Effector memory CD4-positive, alpha-beta T cell (primary cell): ENCODE results near the gene SMS.

Experiments
- DNase-seq, 3 donors: peaks; one replicate each; pipeline ENCODE4 v3.0.0-alpha.2; 2020
- H3K27ac ChIP-seq: 2 replicates; pipeline ENCODE4 v1.7.0; 2013; ENCODE audit warnings: mild to moderate bottlenecking, low read length, moderate library complexity; ENCODE audit not compliant: insufficient read depth, poor library complexity, severe bottlenecking
- H3K27me3 ChIP-seq: replicated peaks from 2 replicates; pipeline ENCODE4 v1.7.0; 2013; ENCODE audit warnings: mild to moderate bottlenecking, low read length; ENCODE audit not compliant: insufficient read depth, control insufficient read depth, poor library complexity, severe bottlenecking
- H3K36me3 ChIP-seq: 2 replicates; pipeline ENCODE4 v1.7.0; 2013; ENCODE audit warnings: mild to moderate bottlenecking, low read length, moderate library complexity; ENCODE audit not compliant: control insufficient read depth, insufficient read depth
- H3K4me1 ChIP-seq: 2 replicates; pipeline ENCODE4 v1.7.0; 2013; ENCODE audit warnings: low read length, mild to moderate bottlenecking; ENCODE audit not compliant: control insufficient read depth, insufficient read depth, poor library complexity, severe bottlenecking
- H3K4me3 ChIP-seq: 2 replicates; pipeline ENCODE4 v1.7.0; 2013; ENCODE audit warnings: low read length, low read depth, mild to moderate bottlenecking; ENCODE audit not compliant: insufficient read depth, poor library complexity, severe bottlenecking
- H3K9me3 ChIP-seq: 2 replicates; pipeline ENCODE4 v1.7.0; 2013; ENCODE audit warnings: mild to moderate bottlenecking, low read length, moderate library complexity; ENCODE audit not compliant: control insufficient read depth

Gene SMS

DNA sequence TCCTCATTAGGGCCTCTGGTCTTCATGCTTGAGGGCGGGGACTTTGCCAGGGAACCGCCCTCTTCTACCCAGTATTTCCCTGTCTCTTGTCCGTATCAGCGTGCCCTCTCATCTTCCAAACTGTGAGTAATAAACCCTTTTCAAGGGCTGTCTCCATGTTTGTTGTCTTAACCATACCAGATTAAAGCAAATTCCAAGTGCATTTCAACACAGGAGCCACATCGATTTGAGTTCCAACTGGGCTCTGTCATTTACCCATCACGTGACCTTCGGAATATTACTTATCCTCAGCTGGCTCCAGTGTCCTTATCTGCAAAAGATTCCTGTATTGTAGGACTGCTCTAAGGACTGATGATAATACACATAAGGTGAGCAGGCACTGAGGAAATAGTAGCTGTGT, 85.2 kb downstream of the SMS start:
- H3K9me3 ChIP-seq: no peaks in the 10 kb centered on the region
- H3K27me3 ChIP-seq: no peaks in the 10 kb centered on the region
- H3K27ac ChIP-seq: no peak overlapping the region
- DNase-seq: no peak
- no peak overlapping the region for H3K4me3 ChIP-seq
- H3K4me1 ChIP-seq: no peaks in the 10 kb centered on the region
- no peaks in the 10 kb centered on the region for H3K36me3 ChIP-seq

DNA sequence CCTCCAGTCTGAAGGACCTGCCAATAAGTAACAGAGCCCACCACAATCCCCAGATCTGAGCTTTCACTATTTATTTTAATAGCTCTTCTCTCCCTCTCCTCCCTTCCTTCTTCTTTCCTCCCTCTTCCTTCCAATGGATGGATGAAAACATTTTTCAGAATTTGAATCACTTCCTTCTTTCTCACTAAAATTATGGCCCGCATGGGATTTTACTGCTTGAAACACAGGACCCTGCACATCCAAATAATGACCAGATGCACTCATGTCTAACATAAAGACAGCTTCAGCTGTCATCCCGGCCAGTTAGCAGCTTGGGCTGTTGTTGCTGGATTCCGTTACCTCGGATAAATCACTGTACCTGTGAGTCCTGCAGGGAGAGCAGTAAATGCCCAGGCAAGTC, 86.2 kb downstream of the SMS start:
- Histone ChIP-seq H3K27me3 (no peaks in the 10 kb centered on the region), H3K4me3 (no peak overlapping the region)
- DNase-seq: no peak

DNA sequence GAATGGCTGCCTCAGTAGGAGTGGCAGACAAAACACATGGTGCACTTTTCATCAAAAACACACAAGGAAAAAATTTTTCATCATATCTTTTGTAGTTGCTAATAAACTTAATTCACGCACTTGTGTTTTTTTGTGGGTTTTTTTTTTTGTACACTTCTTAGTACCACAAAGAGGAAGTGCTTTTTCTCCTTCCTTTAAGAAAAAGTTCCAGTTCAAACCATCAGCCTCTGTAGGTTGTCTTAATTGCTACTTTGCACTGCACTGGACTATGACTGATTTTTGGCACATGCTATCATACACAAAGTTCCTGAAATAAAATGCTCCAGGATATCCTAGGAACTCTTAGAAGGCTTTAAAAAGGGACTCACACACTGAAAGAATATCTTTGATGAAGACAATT, 91.6 kb downstream of the SMS start, which contains the start of gene PHEX:
TSS of gene PHEX (plus strand) at position 242 of the 400 bp plus-strand sequence. CDS start 681 bp downstream, outside the sequence.
- Histone ChIP-seq H3K9me3 (no peaks in the 10 kb centered on the region), H3K4me3 (no peak within 1 kb of the TSS), H3K4me1 (no peaks in the 10 kb centered on the region), H3K36me3 (no peaks in the 10 kb centered on the region), H3K27ac (no peak within 1 kb of the TSS), H3K27me3 (no peaks in the 10 kb centered on the region)
- no peak for DNase-seq

More for the DNA sequence above, 86.2 kb downstream of the SMS start:
- Histone ChIP-seq H3K36me3 (no peaks in the 10 kb centered on the region), H3K4me1 (no peaks in the 10 kb centered on the region), H3K27ac (no peak overlapping the region), H3K9me3 (no peaks in the 10 kb centered on the region)

DNA sequence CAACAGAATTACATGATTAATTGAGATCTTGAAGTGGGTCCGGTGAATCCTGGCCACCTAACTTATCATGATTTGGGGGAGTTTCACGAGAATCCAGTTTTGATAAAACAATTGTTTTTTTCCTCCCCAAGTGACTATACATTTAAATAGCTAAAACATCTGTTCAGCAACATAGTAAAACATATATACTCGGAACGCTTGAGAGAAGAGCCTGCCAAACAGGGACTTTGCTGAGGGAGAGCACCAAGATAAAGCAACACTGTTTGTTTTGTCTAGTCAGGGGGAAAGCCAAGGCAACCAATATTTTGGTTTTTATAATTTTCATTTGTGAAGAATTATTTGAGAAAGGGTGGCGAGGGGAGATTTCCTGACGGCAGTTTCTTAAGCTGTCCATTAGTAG, 92.0 kb downstream of the SMS start:
- H3K27me3 ChIP-seq: no peaks in the 10 kb centered on the region
- H3K4me3 ChIP-seq: no peak overlapping the region
- no peaks in the 10 kb centered on the region for H3K9me3 ChIP-seq
- H3K36me3 ChIP-seq: no peaks in the 10 kb centered on the region
- no peaks in the 10 kb centered on the region for H3K4me1 ChIP-seq
- no peak for DNase-seq
- no peak overlapping the region for H3K27ac ChIP-seq

DNA sequence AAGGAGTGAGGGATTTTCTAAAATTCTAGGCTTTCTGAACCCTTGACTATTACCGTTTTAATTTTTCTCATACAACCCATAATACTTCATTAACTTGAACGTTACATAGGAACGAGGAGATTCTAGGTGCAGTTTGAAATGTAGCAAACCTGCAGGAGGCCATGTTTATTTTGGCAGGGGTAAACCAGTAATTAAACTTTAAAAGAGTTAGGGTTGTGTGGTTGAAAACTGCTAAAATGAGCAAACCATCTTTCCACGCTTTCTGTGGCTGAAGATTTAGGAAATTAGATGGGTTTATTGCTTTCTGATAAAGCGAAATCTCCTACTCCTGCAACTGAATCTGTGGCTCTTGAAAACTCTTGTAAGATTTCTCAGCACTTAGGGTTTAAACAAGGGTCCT, 93.3 kb downstream of the SMS start:
- Histone ChIP-seq H3K36me3 (no peaks in the 10 kb centered on the region), H3K4me3 (no peak overlapping the region), H3K9me3 (no peaks in the 10 kb centered on the region), H3K27ac (no peak overlapping the region), H3K27me3 (no peaks in the 10 kb centered on the region), H3K4me1 (no peaks in the 10 kb centered on the region)
- no peak for DNase-seq

DNA sequence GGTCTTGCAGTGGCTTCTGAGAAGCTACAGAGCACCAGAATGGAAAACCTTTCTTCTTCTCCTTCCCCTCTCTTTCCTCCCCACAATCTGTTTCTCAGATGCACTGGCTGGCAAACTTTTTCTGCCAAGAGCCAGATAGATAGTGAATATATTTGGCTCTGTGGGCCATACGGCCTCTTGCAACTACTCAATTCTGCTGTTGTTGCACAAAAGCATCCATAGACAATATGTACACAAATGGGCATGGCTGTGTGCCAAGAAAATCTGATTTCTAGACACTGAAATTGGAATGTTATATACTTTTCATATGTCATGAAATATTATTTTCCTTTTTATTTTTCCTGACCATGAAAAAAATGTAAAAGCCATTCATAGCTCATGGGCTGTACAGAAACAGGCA, 94.7 kb downstream of the SMS start:
- H3K4me3 ChIP-seq: no peak overlapping the region

DNA sequence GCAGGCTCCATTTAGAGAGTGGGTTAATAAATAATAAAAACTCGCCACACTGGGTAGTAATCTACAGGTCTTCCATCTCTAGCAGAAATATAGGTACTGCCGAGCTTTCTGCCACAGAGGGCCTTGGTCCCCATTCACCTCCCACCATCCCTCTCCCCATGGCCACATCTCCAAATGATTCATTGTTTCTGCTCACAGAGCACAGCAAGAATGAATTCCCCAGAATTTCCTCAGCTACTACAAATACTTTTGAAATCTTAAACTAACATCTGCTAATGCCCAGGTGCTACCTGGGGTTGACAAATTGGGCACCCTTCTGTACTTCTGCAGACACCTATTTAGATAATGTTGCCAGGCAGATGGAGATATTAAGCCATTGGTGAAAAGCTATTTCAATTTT, 96.7 kb downstream of the SMS start:
- DNase-seq: no peak
- Histone ChIP-seq H3K27ac (no peak overlapping the region), H3K9me3 (no peaks in the 10 kb centered on the region), H3K36me3 (no peaks in the 10 kb centered on the region), H3K4me3 (no peak overlapping the region), H3K27me3 (no peaks in the 10 kb centered on the region), H3K4me1 (no peaks in the 10 kb centered on the region)

More for the DNA sequence above, 94.7 kb downstream of the SMS start:
- no peaks in the 10 kb centered on the region for H3K36me3 ChIP-seq
- DNase-seq: no peak
- H3K27ac ChIP-seq: no peak overlapping the region
- no peaks in the 10 kb centered on the region for H3K4me1 ChIP-seq
- no peaks in the 10 kb centered on the region for H3K27me3 ChIP-seq
- H3K9me3 ChIP-seq: no peaks in the 10 kb centered on the region

DNA sequence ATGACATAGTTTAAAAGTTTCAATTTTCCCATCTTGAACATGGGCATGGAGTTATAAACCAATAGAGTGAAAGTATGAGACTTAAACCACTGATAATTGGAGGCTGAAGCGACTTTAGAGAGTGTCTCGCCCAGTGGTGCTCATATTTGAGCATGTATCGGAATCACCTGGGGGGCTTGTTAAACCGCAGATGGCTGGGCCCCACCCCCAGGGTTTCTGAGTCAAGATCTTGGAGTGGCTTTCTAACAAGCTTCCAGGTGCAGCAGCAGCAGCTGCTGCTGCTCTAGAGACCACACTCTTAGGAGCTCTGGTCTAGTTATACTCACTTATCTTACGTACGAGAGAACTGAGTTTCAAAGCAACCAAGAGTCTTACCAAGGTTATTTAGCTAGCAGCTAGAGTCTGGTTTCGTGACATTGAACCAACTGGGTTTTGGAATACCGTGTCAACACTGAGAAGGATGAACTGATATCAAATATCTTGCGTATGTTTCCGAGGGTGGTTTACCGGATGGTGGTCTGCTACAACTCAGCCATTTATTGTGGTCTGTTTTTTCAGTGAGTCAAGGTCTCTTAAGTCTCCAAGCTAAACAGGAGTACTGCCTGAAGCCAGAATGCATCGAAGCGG, 97.5 kb downstream of the SMS start:
- H3K27ac ChIP-seq: no peak overlapping the region
- no peaks in the 10 kb centered on the region for H3K9me3 ChIP-seq
- no peak overlapping the region for H3K4me3 ChIP-seq
- no peak for DNase-seq
- no peaks in the 10 kb centered on the region for H3K36me3 ChIP-seq
- no peaks in the 10 kb centered on the region for H3K27me3 ChIP-seq
- H3K4me1 ChIP-seq: no peaks in the 10 kb centered on the region

DNA sequence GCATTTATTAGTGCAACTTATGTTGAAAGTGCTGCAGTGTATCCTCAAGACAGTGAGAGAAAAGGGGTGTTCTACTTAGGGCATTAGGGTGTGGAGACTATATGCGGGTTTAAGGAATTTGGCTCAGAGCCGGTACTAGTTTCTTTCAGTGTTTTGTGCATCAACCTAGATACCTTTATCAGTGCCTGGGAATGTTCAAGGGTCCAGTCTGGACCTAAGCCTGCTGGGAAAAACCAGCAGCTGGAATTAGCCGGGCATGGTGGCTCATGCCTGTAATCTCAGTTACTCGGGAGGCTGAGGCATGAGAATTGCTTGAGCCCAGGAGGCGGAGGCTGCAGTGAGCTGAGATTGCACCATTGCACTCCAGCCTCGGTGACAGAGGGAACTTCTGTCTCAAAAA, 99.0 kb downstream of the SMS start:
- Histone ChIP-seq H3K9me3 (no peaks in the 10 kb centered on the region), H3K4me3 (no peak overlapping the region), H3K27me3 (no peaks in the 10 kb centered on the region), H3K27ac (no peak overlapping the region), H3K36me3 (no peaks in the 10 kb centered on the region), H3K4me1 (no peaks in the 10 kb centered on the region)
- no peak for DNase-seq

DNA sequence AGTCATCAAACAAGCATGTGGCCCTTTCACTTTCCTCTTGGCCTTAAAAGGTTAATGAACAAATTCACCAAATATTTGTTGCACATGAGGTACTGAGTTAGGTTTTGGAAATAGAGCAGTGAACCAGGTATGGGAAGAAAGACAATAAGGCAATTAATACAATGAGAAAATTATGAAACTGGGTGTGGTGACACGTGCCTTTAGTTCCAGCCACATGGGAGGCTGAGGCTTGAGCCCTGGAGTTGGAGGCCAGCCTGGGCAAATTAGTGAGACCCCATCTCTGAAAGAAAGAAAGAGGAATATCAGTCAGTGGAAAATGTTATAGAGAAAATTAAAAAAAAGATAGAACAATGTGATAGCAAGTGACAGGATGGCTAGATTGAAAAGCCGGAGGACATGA, 99.7 kb downstream of the SMS start:
- DNase-seq: no peak
- no peaks in the 10 kb centered on the region for H3K36me3 ChIP-seq
- H3K27ac ChIP-seq: no peak overlapping the region
- H3K4me3 ChIP-seq: no peak overlapping the region
- H3K9me3 ChIP-seq: no peaks in the 10 kb centered on the region
- no peaks in the 10 kb centered on the region for H3K27me3 ChIP-seq
- H3K4me1 ChIP-seq: no peaks in the 10 kb centered on the region
